Measurements from ENCODE around the gene SVOPL.

DNA sequence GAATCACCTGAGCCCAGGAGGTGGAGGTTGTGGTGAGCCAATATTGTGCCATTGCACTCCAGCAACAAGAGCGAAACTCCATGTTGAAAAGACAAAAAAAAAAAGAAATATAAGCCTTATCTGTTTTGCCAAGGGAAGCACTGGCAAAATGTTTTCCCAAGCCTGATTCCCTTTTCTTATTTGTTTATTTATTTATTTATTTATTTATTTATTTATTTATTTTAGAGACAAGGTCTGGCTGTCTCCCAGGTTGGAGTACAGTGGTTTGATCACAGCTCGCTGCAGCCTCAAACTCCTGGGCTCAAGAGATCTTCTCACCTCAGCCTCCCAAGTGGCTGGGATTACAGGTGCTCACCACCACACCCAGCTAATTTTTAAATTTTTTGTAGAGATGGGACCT lies 44.2 kb downstream of the SVOPL start:
- TF ChIP-seq, protein P1, sequence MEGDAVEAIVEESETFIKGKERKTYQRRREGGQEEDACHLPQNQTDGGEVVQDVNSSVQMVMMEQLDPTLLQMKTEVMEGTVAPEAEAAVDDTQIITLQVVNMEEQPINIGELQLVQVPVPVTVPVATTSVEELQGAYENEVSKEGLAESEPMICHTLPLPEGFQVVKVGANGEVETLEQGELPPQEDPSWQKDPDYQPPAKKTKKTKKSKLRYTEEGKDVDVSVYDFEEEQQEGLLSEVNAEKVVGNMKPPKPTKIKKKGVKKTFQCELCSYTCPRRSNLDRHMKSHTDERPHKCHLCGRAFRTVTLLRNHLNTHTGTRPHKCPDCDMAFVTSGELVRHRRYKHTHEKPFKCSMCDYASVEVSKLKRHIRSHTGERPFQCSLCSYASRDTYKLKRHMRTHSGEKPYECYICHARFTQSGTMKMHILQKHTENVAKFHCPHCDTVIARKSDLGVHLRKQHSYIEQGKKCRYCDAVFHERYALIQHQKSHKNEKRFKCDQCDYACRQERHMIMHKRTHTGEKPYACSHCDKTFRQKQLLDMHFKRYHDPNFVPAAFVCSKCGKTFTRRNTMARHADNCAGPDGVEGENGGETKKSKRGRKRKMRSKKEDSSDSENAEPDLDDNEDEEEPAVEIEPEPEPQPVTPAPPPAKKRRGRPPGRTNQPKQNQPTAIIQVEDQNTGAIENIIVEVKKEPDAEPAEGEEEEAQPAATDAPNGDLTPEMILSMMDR (IDR thresholded peaks at IDR 0.05; ENCODE audit: poor library complexity) = no peak
- TF ChIP-seq EZH2 (IDR thresholded peaks at IDR 0.05; ENCODE audit: borderline replicate concordance) = no peak
- no peak for TF ChIP-seq EZH2phosphoT487 (IDR thresholded peaks at IDR 0.05; ENCODE audit: low read depth, severe bottlenecking, unreplicated experiment)

All from hepatocyte (in vitro differentiated cells).